Fibroblast of skin of right biceps (primary cell): ENCODE data around the gene LRIG3.
"Not testable (repeated sequence)": the region's sequence is repeated elsewhere in the genome, so short reads cannot be mapped to it uniquely, and the experiment has no call there.

Experiments
- DNase-seq: peaks from one replicate; pipeline ENCODE4 v3.0.0-alpha.2; 2013

LRIG3 gene

DNA sequence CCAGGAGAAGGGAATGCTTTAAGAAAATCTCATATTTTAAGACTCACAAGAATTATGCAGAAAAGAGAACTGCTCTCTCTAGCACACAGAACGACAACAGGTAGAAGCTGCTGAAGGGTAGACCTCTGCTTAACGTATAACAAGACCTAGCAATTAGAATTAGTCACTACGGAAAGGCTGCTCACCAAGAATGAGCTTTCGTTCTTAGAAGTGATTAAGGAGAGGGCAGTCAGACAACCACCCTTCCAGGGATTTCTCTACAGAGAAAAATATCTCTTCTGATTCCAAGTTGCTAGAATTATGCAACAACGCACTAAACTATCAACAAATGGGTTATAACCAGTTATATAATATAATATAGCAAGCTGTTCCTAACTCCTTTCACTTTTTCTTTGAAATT is 18.6 kb downstream of the LRIG3 start:
- DNase-seq: no peak

- no peak for DNase-seq
Measured at GRCh38 chr12:58897969-58898368, 22.3 kb downstream of the LRIG3 start.

DNA sequence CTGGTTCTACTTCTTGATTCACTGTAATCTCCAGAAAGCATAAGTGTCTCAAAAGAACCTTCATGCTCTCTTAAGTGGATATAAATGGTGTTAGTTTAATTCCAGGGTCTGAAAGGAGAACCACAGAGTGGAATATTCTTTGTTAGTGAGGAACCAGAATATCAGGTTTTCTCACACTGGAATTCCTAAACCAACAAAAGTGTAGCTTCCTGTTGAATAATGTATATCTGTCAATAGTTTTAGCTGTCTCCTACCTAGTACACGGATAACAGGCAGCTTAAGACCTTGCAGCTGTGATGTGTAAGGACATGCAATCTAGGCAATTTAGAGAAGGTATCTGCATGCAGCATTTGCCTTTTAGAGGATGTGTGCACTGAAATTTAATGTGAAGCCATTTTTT is 24.0 kb downstream of the LRIG3 start:
- DNase-seq: no peak

- DNase-seq: no peak
Measured at GRCh38 chr12:58895053-58895452, 25.3 kb downstream of the LRIG3 start.

GRCh38 chr12:58894040-58894439 is 26.3 kb downstream of the LRIG3 start:
- no peak for DNase-seq

DNA sequence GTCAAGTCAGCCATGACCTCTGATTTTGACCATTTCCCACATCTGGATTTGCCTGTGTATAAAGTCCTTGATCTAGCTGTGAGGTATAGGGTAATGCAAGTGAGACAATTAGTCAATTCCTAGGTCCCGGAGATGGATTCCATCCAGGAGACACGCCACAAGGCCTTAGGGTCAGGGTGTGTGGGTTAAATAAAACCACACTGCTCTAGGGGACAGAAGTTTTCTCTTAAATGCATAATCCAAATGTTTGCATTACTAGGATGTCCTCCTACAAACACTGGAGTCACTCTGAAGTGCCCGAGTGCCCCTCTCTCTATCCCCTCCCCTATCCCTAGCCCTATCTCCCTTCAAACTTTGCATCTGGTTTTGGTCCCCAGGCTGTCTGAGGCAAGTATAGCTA is 26.8 kb downstream of the LRIG3 start:
- DNase-seq: no peak

GRCh38 chr12:58889557-58889956 is 30.7 kb downstream of the LRIG3 start:
- no peak for DNase-seq

- peak; percentile 51 for DNase-seq
Measured at GRCh38 chr12:58888131-58888783, 32.0 kb downstream of the LRIG3 start.

DNA sequence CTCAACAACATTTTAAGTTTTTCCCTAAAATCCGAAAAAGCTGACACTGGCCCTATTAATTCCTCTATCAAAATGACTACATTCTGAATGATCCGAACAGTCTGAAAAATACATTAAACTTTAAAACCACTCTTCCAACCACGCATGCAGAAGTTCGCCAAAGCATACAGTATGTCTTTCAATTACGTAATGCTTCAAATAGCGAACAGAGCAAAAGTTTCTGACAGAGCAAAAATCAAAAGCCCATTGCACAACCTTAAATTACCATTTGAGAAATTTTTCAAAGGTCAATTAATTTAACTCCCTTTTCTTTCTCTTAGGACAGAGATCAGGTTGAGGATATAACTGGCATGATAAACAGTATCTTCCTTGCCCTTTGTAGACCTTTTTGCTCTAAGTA is 33.2 kb downstream of the LRIG3 start:
- DNase-seq: no peak

- no peak for DNase-seq
Measured at GRCh38 chr12:58886474-58886873, 33.8 kb downstream of the LRIG3 start.

DNA sequence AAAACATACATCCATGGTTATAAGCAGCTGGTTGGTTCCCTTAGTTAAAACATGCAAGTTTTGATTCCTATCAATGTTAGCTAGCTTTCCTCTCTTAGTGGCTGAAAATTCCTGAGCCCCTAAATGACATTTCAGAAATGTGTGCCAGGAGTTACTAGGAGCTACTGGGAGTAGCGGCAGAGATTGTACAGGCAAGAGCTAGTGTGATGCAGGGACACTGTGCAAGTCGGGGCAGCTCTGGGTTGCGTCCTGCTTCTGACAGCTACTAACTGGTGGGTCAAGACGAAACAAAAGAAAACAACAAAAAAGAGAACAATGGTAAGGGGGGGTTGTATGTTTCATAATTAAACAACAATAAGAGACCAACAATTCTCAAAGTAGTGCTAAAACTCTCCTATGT is 35.4 kb downstream of the LRIG3 start:
- DNase-seq: no peak

- no peak for DNase-seq
Measured at GRCh38 chr12:58883576-58884334, 36.5 kb downstream of the LRIG3 start.

GRCh38 chr12:58882826-58883225 is 37.5 kb downstream of the LRIG3 start:
- DNase-seq: no peak

- no peak for DNase-seq
Measured at GRCh38 chr12:58881816-58882215, 38.5 kb downstream of the LRIG3 start.

DNA sequence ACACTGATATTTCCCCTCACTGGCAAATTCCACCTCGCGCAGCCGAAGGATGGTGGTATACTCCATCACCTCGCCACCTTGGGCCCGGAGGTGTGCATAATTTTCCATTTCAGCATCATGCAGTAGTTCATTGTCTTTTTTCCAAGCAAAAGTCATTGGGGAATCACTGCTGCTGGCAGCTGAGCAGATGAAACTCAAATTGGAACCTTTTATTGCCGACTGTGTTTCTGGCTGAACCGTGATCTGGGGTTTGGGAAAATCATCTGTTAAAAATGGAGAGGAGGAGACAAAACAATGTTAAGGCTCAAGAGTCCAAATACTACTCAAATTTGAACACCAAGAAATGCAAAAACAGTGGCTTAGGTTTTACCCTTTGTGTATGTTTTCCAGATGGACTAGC is 39.7 kb downstream of the LRIG3 start:
- no peak for DNase-seq

GRCh38 chr12:58877243-58877743 is 43.0 kb downstream of the LRIG3 start:
- peak; percentile 98 for DNase-seq

GRCh38 chr12:58873496-58873895 is 46.8 kb downstream of the LRIG3 start:
- DNase-seq: peak; percentile 19

- peak; percentile 49 for DNase-seq
Measured at GRCh38 chr12:58871556-58871955, 48.7 kb downstream of the LRIG3 start.

GRCh38 chr12:58870595-58870994 is 49.7 kb downstream of the LRIG3 start:
- DNase-seq: peak; percentile 41

- DNase-seq: no peak
Measured at GRCh38 chr12:58860788-58861240, 59.5 kb downstream of the LRIG3 start.

DNA sequence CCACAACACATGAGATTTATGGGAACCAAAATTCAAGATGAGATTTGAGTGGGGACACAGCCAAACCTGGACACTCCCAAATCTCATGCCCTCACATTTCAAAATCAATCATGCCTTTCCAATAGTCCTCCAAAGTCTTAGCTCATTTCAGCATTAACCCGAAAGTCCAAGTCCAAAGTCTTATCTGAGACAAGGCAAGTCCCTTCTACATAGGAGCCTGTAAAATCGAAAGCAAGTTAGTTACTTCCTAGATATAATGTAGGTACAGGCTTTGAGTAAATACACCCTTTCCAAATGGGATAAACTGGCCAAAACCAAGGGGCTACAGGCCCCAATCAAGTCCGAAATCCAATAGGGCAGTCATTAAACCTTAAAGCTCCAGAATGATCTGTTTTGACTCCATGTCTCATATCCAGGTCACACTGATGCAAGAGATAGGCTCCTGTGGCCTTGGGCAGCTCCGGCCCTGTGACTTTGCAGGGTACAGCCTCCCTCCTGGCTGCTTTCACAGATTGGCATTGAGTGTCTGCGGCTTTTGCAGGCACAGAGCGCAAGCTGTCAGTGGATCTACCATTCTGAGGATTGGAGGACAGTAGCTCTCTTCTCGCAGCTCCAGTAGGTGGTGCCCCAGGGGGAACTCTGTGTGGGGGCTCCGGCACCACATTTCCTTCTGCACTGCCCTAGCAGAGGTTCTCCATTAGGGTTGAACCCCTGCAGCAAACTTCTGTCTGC is 60.1 kb downstream of the LRIG3 start:
- DNase-seq: no peak

DNA sequence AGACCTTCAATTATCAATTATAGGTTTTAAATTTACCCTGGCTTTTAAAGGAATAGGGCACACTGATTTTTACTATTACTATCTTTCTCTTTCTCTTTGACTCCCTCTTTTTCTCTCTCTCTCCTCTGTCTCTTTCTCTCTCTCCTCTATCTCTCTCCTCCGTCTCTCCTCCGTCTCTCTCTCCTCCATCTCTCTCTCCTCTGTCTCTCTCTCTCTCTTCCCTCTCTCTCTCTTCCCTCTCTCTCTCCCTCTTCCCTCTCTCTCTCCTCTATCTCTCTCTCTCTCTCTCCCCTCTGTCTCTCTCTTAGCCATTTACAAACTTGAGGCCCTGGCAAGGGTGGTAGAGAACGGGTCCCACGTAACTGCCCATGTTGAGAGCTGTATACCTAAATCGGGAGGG is 62.3 kb downstream of the LRIG3 start:
- no peak for DNase-seq

DNA sequence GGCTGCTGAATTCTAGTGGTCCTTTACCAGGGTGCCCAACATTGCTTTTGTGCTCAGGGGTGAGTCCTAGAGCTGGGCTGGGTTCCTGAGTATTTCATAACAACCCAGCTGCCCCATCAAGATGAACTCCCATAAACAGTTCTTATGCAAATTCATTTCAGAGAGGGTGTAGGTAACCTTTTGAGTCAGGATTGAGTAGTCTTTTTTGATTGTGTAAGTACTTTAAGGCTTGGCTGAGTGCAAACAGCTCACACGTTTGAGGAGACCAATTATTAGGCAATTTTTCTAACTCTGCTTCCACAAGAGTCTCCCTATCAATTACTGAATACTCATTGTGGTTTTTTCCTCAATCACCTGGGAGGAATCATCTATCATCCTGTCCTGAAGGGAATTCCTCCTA is 63.1 kb downstream of the LRIG3 start:
- not testable (repeated sequence) for DNase-seq

DNA sequence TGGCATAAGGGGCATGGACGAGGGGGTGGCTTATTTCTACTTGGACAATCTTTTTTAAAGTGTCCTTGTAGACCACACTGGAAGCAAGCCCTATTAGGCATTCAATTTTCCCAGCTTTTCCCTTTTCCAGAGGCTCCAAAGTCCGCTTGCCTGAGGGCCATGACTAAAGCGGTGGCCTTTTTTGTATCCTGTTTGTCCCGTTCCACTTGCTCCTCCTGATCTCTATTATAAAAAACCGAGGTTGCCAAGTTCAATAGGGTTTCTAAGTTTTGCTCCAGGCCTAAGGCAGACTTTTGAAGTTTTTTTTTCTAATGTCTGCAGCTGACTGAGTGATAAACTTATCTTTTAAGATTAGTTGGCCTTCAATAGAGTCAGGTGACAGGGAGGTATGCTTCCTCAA is 64.7 kb downstream of the LRIG3 start:
- not testable (repeated sequence) for DNase-seq
